Spleen (tissue), 7 donors: ENCODE results near the gene HOMEZ.

ENCODE experiments used
- CTCF ChIP-seq, 11 experiments: fragments of 200-600 bp in 7 of 11; fragments of 450-650 bp in 4 of 11; sonication (generic) in 4 of 11; IDR thresholded peaks in 8 of 11; conservative IDR thresholded peaks in 3 of 11; 1 replicate in 7 of 11; 2 replicates in 4 of 11; pipeline versions ENCODE4 v1.4.0 to v1.8.0; 2016 to 2021; ENCODE audit warnings: antibody characterized with exemption in 11 of 11, inconsistent platforms in 4 of 11, mild to moderate bottlenecking in 1 of 11
- POLR2A ChIP-seq, 3 donors: fragments of 450-650 bp; IDR thresholded peaks; one replicate each; pipeline ENCODE4 v1.5.1; 2017; ENCODE audit warnings: antibody characterized with exemption in 3 of 3, mild to moderate bottlenecking in 1 of 3
- POLR2AphosphoS5 ChIP-seq, 3 donors: sonication (generic); formaldehyde crosslinking; IDR thresholded peaks; one replicate each; pipeline ENCODE4 v1.5.1; 2017; ENCODE audit warnings: antibody characterized with exemption in 3 of 3
- donor health status: DM: no; HTN: no; CAD: no; lungs with moderate emphysema.
- donor health status: DM: no; HTN: no; CAD: no.
- donor health status: DM: no; HTN: no; CAD: no.

- TF ChIP-seq CTCF (IDR thresholded peaks at IDR 0.05 in 8 of 11, conservative IDR thresholded peaks at IDR 0.05 in 3 of 11), result no peak
- TF ChIP-seq POLR2A (IDR thresholded peaks at IDR 0.05), result no peak
- no peak for TF ChIP-seq POLR2AphosphoS5 (IDR thresholded peaks at IDR 0.05)
Measured at GRCh38 chr14:23285530-23286019, 357 bp downstream of the HOMEZ start.
